PFSK-1 (cell line): ENCODE measurements around the gene EID3.

Experiments
- FOXP2 ChIP-seq: optimal IDR thresholded peaks from 2 replicates; pipeline ENCODE3; 2011; ENCODE audit warnings: borderline replicate concordance, control low read depth, inconsistent platforms; ENCODE audit not compliant: insufficient read depth; ENCODE audit errors: extremely low read length, extremely low read depth
- POLR2AphosphoS5 ChIP-seq: IDR thresholded peaks from 2 replicates; pipeline ENCODE4 v1.6.1; 2012; ENCODE audit warnings: low read depth, mild to moderate bottlenecking, control low read depth, low read length, moderate library complexity
- SIN3A ChIP-seq: IDR thresholded peaks from 2 replicates; pipeline ENCODE4 v1.6.1; 2012; ENCODE audit warnings: mild to moderate bottlenecking, low read length, moderate library complexity, borderline replicate concordance; ENCODE audit not compliant: insufficient read depth
- TAF1 ChIP-seq: IDR thresholded peaks from 2 replicates; pipeline ENCODE4 v1.6.1; 2012; ENCODE audit warnings: low read length, control low read depth, borderline replicate concordance; ENCODE audit not compliant: insufficient read depth
- TF ChIP-seq, protein P1 (sequence below), 2 experiments: IDR thresholded peaks; 2 replicates each; pipeline versions ENCODE4 v1.6.1 to v1.8.0; 2011 to 2012; ENCODE audit warnings: low read depth in 2 of 2, low read length in 2 of 2, control low read depth in 1 of 2, inconsistent platforms in 1 of 2, mild to moderate bottlenecking in 1 of 2, moderate library complexity in 1 of 2; ENCODE audit not compliant: insufficient read depth in 1 of 2

DNA sequence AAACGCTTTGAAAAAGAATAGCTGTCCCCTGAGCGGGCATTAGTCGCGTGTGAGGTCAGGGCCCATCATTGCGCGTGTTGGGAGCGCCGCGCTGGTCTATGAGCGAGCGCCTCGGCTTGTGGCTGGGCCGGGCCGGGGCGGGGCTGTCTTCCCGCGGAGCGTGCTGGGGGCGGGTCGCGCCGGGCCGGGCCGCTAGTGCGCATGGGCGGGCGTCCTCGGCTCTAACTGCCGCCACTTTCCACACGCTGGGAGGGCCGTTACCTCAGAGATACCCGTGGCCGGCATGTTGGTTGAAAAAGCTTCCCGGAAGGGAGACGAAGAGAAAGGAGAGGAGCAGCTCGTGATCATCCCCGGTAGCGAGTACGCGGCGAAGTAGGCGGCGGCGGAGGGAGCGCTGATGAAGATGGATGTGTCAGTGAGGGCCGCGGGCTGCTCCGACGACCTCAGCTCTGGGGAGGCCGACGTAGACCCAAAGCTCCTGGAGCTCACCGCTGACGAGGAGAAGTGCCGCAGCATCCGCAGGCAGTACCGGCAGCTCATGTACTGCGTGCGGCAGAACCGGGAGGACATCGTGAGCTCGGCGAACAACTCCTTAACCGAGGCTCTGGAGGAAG, at the start of gene EID3:
- TF ChIP-seq, protein P1, sequence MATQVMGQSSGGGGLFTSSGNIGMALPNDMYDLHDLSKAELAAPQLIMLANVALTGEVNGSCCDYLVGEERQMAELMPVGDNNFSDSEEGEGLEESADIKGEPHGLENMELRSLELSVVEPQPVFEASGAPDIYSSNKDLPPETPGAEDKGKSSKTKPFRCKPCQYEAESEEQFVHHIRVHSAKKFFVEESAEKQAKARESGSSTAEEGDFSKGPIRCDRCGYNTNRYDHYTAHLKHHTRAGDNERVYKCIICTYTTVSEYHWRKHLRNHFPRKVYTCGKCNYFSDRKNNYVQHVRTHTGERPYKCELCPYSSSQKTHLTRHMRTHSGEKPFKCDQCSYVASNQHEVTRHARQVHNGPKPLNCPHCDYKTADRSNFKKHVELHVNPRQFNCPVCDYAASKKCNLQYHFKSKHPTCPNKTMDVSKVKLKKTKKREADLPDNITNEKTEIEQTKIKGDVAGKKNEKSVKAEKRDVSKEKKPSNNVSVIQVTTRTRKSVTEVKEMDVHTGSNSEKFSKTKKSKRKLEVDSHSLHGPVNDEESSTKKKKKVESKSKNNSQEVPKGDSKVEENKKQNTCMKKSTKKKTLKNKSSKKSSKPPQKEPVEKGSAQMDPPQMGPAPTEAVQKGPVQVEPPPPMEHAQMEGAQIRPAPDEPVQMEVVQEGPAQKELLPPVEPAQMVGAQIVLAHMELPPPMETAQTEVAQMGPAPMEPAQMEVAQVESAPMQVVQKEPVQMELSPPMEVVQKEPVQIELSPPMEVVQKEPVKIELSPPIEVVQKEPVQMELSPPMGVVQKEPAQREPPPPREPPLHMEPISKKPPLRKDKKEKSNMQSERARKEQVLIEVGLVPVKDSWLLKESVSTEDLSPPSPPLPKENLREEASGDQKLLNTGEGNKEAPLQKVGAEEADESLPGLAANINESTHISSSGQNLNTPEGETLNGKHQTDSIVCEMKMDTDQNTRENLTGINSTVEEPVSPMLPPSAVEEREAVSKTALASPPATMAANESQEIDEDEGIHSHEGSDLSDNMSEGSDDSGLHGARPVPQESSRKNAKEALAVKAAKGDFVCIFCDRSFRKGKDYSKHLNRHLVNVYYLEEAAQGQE (IDR thresholded peaks at IDR 0.05; ENCODE audit: insufficient read depth in 1 of 2, low read depth in 2 of 2, low read length in 2 of 2) = no peak
- no peak for TF ChIP-seq FOXP2
- no peak for TF ChIP-seq TAF1
- TF ChIP-seq POLR2AphosphoS5 = no peak
- no peak for TF ChIP-seq SIN3A
